ENCODE results near the gene SIN3B.

DNA sequence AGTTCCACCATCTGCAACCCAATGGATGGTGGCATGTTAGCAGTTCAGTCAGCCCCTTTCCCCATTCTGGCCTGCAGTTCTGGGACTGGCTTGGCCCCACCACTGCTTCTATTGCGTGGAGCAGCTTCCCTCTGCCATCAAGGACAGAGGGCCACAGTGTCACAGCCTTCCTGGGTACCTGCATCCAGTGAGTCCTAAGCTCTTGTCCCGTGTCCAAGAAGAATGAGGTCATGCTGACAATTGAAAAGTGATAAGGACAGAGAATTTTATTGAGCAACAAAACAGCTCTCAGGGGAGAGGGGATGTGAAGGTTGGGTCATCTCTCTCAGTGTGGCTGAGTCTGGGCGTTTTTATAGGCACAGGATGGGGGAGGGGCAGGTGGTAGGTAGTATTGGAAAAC lies 33.5 kb upstream of the SIN3B start:
- TF ChIP-seq CTCF (conservative IDR thresholded peaks at IDR 0.05; ENCODE audit: low read length) (no peak), EZH2phosphoT487 (IDR thresholded peaks at IDR 0.05; ENCODE audit: borderline replicate concordance) (no peak)

All from Loucy (cell line).